H1 (cell line): Measurements from ENCODE around the gene LBHD1. TPM values are rescaled to one million over a fixed set of nuclear protein-coding genes. Genes with fewer than 3 reads are reported as not detected.

Source experiments
- CTCF ChIA-PET: fragments of 300-600 bp; sonication (Branson Sonifier 250); formaldehyde crosslinking; loops from one replicate; lab custom pipeline; 2021; ENCODE audit not compliant: partially characterized antibody; lab: Charles Lee
- POLR2A ChIA-PET: fragments of 300-600 bp; sonication (Branson Sonifier 250); formaldehyde crosslinking; loops from one replicate; lab custom pipeline; 2021; ENCODE audit warnings: inconsistent platforms; ENCODE audit not compliant: partially characterized antibody; lab: Charles Lee
- DNase-seq, 2 experiments: peaks; one replicate each; pipeline versions ENCODE4 v3.0.0 to v3.0.0-alpha.2; 2010 to 2022; ENCODE audit warnings: low spot score in 2 of 2, low read depth in 1 of 2, mixed read lengths in 1 of 2
- FAIRE-seq: peaks from 2 replicates; lab custom pipeline; 2011; peaks lifted over from hg19 to GRCh38; lab: Jason Lieb, UNC
- H2AFZ ChIP-seq: 2 replicates; pipeline ENCODE4 v1.8.1; 2012; ENCODE audit warnings: low read length, inconsistent platforms
- H2AK5ac ChIP-seq: 2 replicates; pipeline ENCODE4 v1.6.1; 2013; ENCODE audit warnings: low read depth, low read length
- H2BK120ac ChIP-seq: replicated peaks from 2 replicates; pipeline ENCODE3; 2013; ENCODE audit warnings: low read depth, low read length, inconsistent platforms
- H2BK12ac ChIP-seq: 2 replicates; pipeline ENCODE4 v1.6.1; 2013; ENCODE audit warnings: low read depth, low read length
- H2BK15ac ChIP-seq: 2 replicates; pipeline ENCODE4 v1.6.1; 2013; ENCODE audit warnings: low read length
- H2BK20ac ChIP-seq: 2 replicates; pipeline ENCODE4 v1.6.1; 2013; ENCODE audit warnings: low read length
- H2BK5ac ChIP-seq: 2 replicates; pipeline ENCODE4 v1.6.1; 2013; ENCODE audit warnings: low read depth, low read length
- H3K14ac ChIP-seq: 2 replicates; pipeline ENCODE4 v1.6.1; 2013; ENCODE audit warnings: inconsistent platforms; ENCODE audit not compliant: insufficient read length
- H3K18ac ChIP-seq: 2 replicates; pipeline ENCODE4 v1.6.1; 2013; ENCODE audit warnings: low read length; ENCODE audit errors: extremely low read depth
- H3K23ac ChIP-seq: 2 replicates; pipeline ENCODE4 v1.6.1; 2013; ENCODE audit warnings: inconsistent platforms; ENCODE audit not compliant: insufficient read length
- H3K23me2 ChIP-seq: 2 replicates; pipeline ENCODE4 v1.6.1; 2013; ENCODE audit warnings: low read depth, low read length
- H3K27ac ChIP-seq: 2 replicates; pipeline ENCODE4 v1.6.1; 2011; ENCODE audit warnings: low read depth, low read length, inconsistent platforms
- H3K27me3 ChIP-seq, 4 experiments: replicated peaks in 1 of 4; 1 replicate in 1 of 4; 2 replicates in 3 of 4; pipeline versions ENCODE4 v1.6.1 to v1.8.1; 2011 to 2013; ENCODE audit warnings: low read length in 3 of 4, mild to moderate bottlenecking in 3 of 4, inconsistent platforms in 2 of 4, mixed read lengths in 2 of 4, moderate library complexity in 1 of 4; ENCODE audit not compliant: control insufficient read depth in 3 of 4, insufficient read depth in 3 of 4; ENCODE audit errors: extremely low read depth in 1 of 4
- H3K36me3 ChIP-seq, 4 experiments: 2 replicates each; pipeline versions ENCODE4 v1.6.1 to v1.8.1; 2011 to 2013; ENCODE audit warnings: mild to moderate bottlenecking in 4 of 4, low read length in 3 of 4, moderate library complexity in 2 of 4, control low read depth in 1 of 4, inconsistent platforms in 1 of 4; ENCODE audit not compliant: insufficient read depth in 4 of 4, control insufficient read depth in 2 of 4
- H3K4ac ChIP-seq: replicated peaks from 2 replicates; pipeline ENCODE3; 2013; ENCODE audit warnings: low read length, low read depth, mixed read lengths, inconsistent platforms; ENCODE audit not compliant: insufficient read length
- H3K4me1 ChIP-seq, 4 experiments: replicated peaks in 1 of 4; 1 replicate in 1 of 4; 2 replicates in 3 of 4; pipeline versions ENCODE4 v1.6.1 to v1.8.1; 2011 to 2013; ENCODE audit warnings: low read length in 3 of 4, inconsistent platforms in 2 of 4, mixed read lengths in 1 of 4; ENCODE audit not compliant: insufficient read depth in 4 of 4, control insufficient read depth in 3 of 4
- H3K4me2 ChIP-seq, 2 experiments: 2 replicates each; pipeline versions ENCODE4 v1.6.1 to v1.8.1; 2011 to 2013; ENCODE audit warnings: low read depth in 2 of 2, low read length in 2 of 2, control low read depth in 1 of 2, inconsistent platforms in 1 of 2, mild to moderate bottlenecking in 1 of 2; ENCODE audit not compliant: insufficient read depth in 1 of 2
- H3K4me3 ChIP-seq, 4 experiments: fragments of 200-600, 300-600 bp in 1 of 4; sonication (generic), shearing (Covaris generic), sonication (Bioruptor Twin) in 1 of 4; 2 replicates each; pipeline versions ENCODE4 v1.5.1 to v1.8.1; 2011 to 2016; ENCODE audit warnings: low read length in 4 of 4, low read depth in 3 of 4, control low read depth in 2 of 4, inconsistent platforms in 2 of 4, mild to moderate bottlenecking in 2 of 4, mixed read lengths in 1 of 4, moderate library complexity in 1 of 4; ENCODE audit not compliant: insufficient read depth in 2 of 4; ENCODE audit errors: extremely low read depth in 1 of 4
- H3K56ac ChIP-seq: replicated peaks from 2 replicates; pipeline ENCODE3; 2013; ENCODE audit warnings: low read depth, mild to moderate bottlenecking, mixed read lengths, low read length, inconsistent platforms; ENCODE audit not compliant: insufficient read length
- H3K79me1 ChIP-seq: 2 replicates; pipeline ENCODE4 v1.6.1; 2013; ENCODE audit warnings: low read depth, low read length, control low read depth
- H3K79me2 ChIP-seq, 2 experiments: 2 replicates each; pipeline versions ENCODE4 v1.6.1 to v1.8.1; 2012 to 2013; ENCODE audit warnings: low read length in 2 of 2, mild to moderate bottlenecking in 2 of 2, inconsistent platforms in 1 of 2; ENCODE audit not compliant: insufficient read depth in 2 of 2, control insufficient read depth in 1 of 2
- H3K9ac ChIP-seq, 4 experiments: replicated peaks in 1 of 4; 1 replicate in 1 of 4; 2 replicates in 3 of 4; pipeline versions ENCODE4 v1.6.1 to v1.8.1; 2011 to 2013; ENCODE audit warnings: low read depth in 3 of 4, low read length in 3 of 4, control low read depth in 2 of 4, mild to moderate bottlenecking in 2 of 4, moderate library complexity in 2 of 4, inconsistent platforms in 1 of 4; ENCODE audit errors: extremely low read depth in 1 of 4
- H3K9me3 ChIP-seq, 2 experiments: 2 replicates each; pipeline versions ENCODE4 v1.6.1 to v1.8.1; 2012 to 2013; ENCODE audit warnings: mild to moderate bottlenecking in 2 of 2, moderate library complexity in 2 of 2, control low read depth in 1 of 2, inconsistent platforms in 1 of 2, low read depth in 1 of 2, low read length in 1 of 2, mixed read lengths in 1 of 2; ENCODE audit not compliant: insufficient read depth in 2 of 2
- H4K20me1 ChIP-seq, 2 experiments: replicated peaks in 1 of 2; 2 replicates each; pipeline versions ENCODE3 to v1.8.1; 2011 to 2013; ENCODE audit warnings: inconsistent platforms in 2 of 2, low read length in 2 of 2, mild to moderate bottlenecking in 1 of 2; ENCODE audit not compliant: insufficient read depth in 2 of 2, control insufficient read depth in 1 of 2
- H4K5ac ChIP-seq: 2 replicates; pipeline ENCODE4 v1.6.1; 2013; ENCODE audit warnings: low read length, low read depth, mixed read lengths, inconsistent platforms; ENCODE audit not compliant: insufficient read length
- H4K8ac ChIP-seq: 2 replicates; pipeline ENCODE4 v1.8.0; 2013; ENCODE audit warnings: mild to moderate bottlenecking, moderate library complexity, low read length, inconsistent platforms; ENCODE audit not compliant: insufficient read depth; ENCODE audit errors: extremely low read depth
- H4K91ac ChIP-seq: replicated peaks from 2 replicates; pipeline ENCODE3; 2013; ENCODE audit warnings: low read length, mixed read lengths, inconsistent platforms; ENCODE audit not compliant: insufficient read length
- ATF3 ChIP-seq: IDR thresholded peaks from 2 replicates; pipeline ENCODE4 v1.6.1; 2011; ENCODE audit warnings: low read depth, mild to moderate bottlenecking, low read length; ENCODE audit not compliant: insufficient read depth
- BRCA1 ChIP-seq: IDR thresholded peaks from 2 replicates; pipeline ENCODE4 v1.6.1; 2012; ENCODE audit warnings: low read depth, low read length, improper control_type of control experiment
- CBX5 ChIP-seq: fragments of 300-800, 300-1000 bp; sonication (generic); IDR thresholded peaks from 2 replicates; pipeline ENCODE4 v1.7.1; 2016; ENCODE audit warnings: antibody characterized with exemption, low read length, low read depth
- CBX8 ChIP-seq: fragments of 300-800, 300-1000 bp; sonication (generic); IDR thresholded peaks from 2 replicates; pipeline ENCODE4 v1.7.1; 2016; ENCODE audit warnings: low read depth, low read length, borderline replicate concordance
- CEBPB ChIP-seq: IDR thresholded peaks from 2 replicates; pipeline ENCODE4 v1.6.1; 2012; ENCODE audit warnings: low read depth, low read length
- JUND ChIP-seq: IDR thresholded peaks from 2 replicates; pipeline ENCODE4 v1.6.1; 2011; ENCODE audit warnings: mild to moderate bottlenecking, improper control_type of control experiment, low read length
- KDM1A ChIP-seq: fragments of 200-600, 300-600 bp; sonication (generic); IDR thresholded peaks from 2 replicates; pipeline ENCODE4 v1.7.1; 2016; ENCODE audit warnings: mild to moderate bottlenecking, low read length, borderline replicate concordance
- MAFK ChIP-seq: IDR thresholded peaks from 2 replicates; pipeline ENCODE4 v1.6.1; 2012; ENCODE audit warnings: low read depth, mild to moderate bottlenecking, improper control_type of control experiment, low read length
- PHF8 ChIP-seq: fragments of 200-600 bp; sonication (generic); conservative IDR thresholded peaks from 2 replicates; pipeline ENCODE4 v1.7.1; 2012; ENCODE audit warnings: low read depth, mild to moderate bottlenecking, inconsistent platforms, low read length, moderate library complexity
- POLR2AphosphoS5 ChIP-seq: IDR thresholded peaks from 2 replicates; pipeline ENCODE4 v1.6.1; 2011; ENCODE audit warnings: low read depth, low read length
- RBBP5 ChIP-seq: IDR thresholded peaks from 2 replicates; pipeline ENCODE4 v1.7.1; 2012; ENCODE audit warnings: low read depth, mild to moderate bottlenecking, inconsistent platforms, low read length, moderate library complexity, borderline replicate concordance
- SP2 ChIP-seq: IDR thresholded peaks from 2 replicates; pipeline ENCODE4 v1.6.1; 2012; ENCODE audit warnings: mild to moderate bottlenecking, low read length, inconsistent platforms
- TBP ChIP-seq: IDR thresholded peaks from 2 replicates; pipeline ENCODE4 v1.6.1; 2011; ENCODE audit warnings: low read depth, low read length, improper control_type of control experiment
- ZNF274 ChIP-seq: IDR thresholded peaks from 2 replicates; pipeline ENCODE4 v1.7.0; 2012; ENCODE audit warnings: low read length, borderline replicate concordance; ENCODE audit errors: extremely low read depth
- WGBS, 2 experiments: shearing (Covaris generic) in 1 of 2; methylation state at CpG; one replicate each; pipeline versions ENCODE4 v1.1.6 to v1.1.7; 2013 to 2015; ENCODE audit warnings: low lambda C conversion rate in 2 of 2, mixed read lengths in 2 of 2, inconsistent platforms in 1 of 2, low coverage in 1 of 2, missing lambda C conversion rate in 1 of 2; ENCODE audit not compliant: insufficient replicate concordance in 2 of 2, insufficient coverage in 1 of 2, insufficient read length in 1 of 2; ENCODE audit errors: extremely low coverage in 1 of 2, missing lambda C conversion rate in 1 of 2; 5-methylcytosine and 5-hydroxymethylcytosine counted together
- polyA plus RNA-seq, 7 experiments: library from polyadenylated mRNA; depleted of rRNA in 3 of 7; stranded (reverse) in 5 of 7; unstranded in 2 of 7; fragments of >200 nt in 5 of 7; fragments of 200-250 nt in 2 of 7; gene quantifications; 1 replicate in 5 of 7; 2 replicates in 1 of 7; 4 replicates in 1 of 7; pipeline versions ENCODE4 v1.2.1 to v1.2.3, GENCODE V29; 2011 to 2013; ENCODE audit warnings: missing spikeins in 2 of 7, mixed read lengths in 2 of 7
- total RNA-seq: library from RNA; stranded (reverse); fragmentation: NEBNext Ultra II Directional; extraction: Animal tissue kit (Norgen Biotek cat#: 25700); gene quantifications from 2 replicates; pipeline ENCODE4 v1.2.1, GENCODE V29; 2021

LBHD1 gene
- total and polyA plus RNA-seq, 2 of the 8 experiments (the other 6 are each of a cell fraction or from before 2014, with no cell fraction given) = 2.3 to 5.2 TPM

DNA sequence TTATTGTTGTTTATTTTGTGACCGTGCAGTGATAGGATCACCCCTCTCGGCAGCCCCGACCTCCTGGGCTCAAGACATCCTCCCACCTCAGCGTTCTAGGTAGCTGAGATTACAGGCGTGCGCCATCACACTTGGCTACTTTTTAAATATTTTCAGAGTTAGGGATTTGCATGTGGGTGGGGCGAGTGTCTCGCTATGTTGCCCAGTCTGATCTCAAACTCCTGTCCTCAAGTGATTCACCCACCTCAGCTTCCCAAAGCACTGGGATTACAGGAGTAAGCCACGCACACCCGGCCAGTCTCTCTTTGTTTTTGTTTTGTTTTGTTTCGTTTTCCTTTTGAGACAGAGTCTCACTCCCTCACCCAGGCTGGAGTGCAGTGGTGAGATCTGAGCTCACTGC, 17.8 kb downstream of the LBHD1 start:
- H3K27ac ChIP-seq = no peak overlapping the region
- POLR2A ChIA-PET = interaction anchor here (1.0 to 50.4 kb wide), 4 partner anchors 32 to 201 kb away, joined by 3 to 2041 read pairs (median 6); partner anchors contain the start of genes BSCL2, C11orf98, CSKMT and GNG3
- no peak overlapping the region for H3K4me3 ChIP-seq
- no peak overlapping the region for H3K56ac ChIP-seq
- no peak overlapping the region for H2BK15ac ChIP-seq
- peak overlapping the region; percentile 35; the same call in 1 of the 2 replicates for H4K8ac ChIP-seq
- no peak overlapping the region for H2AFZ ChIP-seq
- H4K5ac ChIP-seq = no peak overlapping the region
- H3K79me2 ChIP-seq = peaks cover 7 to 23% of the 10 kb centered on the region in 2 experiments
- H2BK20ac ChIP-seq = no peak overlapping the region
- no peak overlapping the region for H2BK5ac ChIP-seq
- no peak overlapping the region for H3K23ac ChIP-seq
- no peak overlapping the region for H3K4ac ChIP-seq
- H2BK120ac ChIP-seq = no peak overlapping the region
- H3K9me3 ChIP-seq = no peaks in the 10 kb centered on the region
- H3K79me1 ChIP-seq = peaks cover 7% of the 10 kb centered on the region; the same call in 1 of the 2 replicates
- no peaks in the 10 kb centered on the region for H3K4me1 ChIP-seq
- H3K18ac ChIP-seq = no peak overlapping the region
- CTCF ChIA-PET = interaction anchor here (1.5 kb wide), 1 partner anchor 8 kb away, joined by 4 read pairs; no protein-coding TSS in a partner anchor
- no peak overlapping the region; a peak in 1 of 7 replicates for H3K9ac ChIP-seq
- H3K36me3 ChIP-seq = peaks cover 0 to 6% (median 2%) of the 10 kb centered on the region in 4 experiments; a peak in 4 of 8 replicates
- H4K91ac ChIP-seq = no peak overlapping the region
- no peak overlapping the region; a peak in 1 of 4 replicates for H3K4me2 ChIP-seq
- no peak overlapping the region for H2BK12ac ChIP-seq
- peaks cover 3% of the 10 kb centered on the region for H3K23me2 ChIP-seq
- H2AK5ac ChIP-seq = no peak overlapping the region
- DNase-seq = no peak
- 96% methylated on average over 11 of the region's 11 CpGs; no CpG with 5 or more reads in 1 of the 2 experiments for WGBS, 2 experiments
- H3K14ac ChIP-seq = no peak overlapping the region
- no peak for FAIRE-seq
- no peaks in the 10 kb centered on the region for H3K27me3 ChIP-seq
- peaks cover 0 to 8% of the 10 kb centered on the region in 2 experiments for H4K20me1 ChIP-seq
- TF ChIP-seq CBX5 (no peak), RBBP5 (no peak), CEBPB (no peak), ATF3 (no peak), MAFK (no peak), JUND (no peak), BRCA1 (no peak), ZNF274 (no peak), PHF8 (no peak), KDM1A (no peak), SP2 (no peak), TBP (no peak), POLR2AphosphoS5 (no peak), CBX8 (no peak)
